Activated T-cell treated with anti-CD3 and anti-CD28 coated beads for 1 hour (primary cell): ENCODE data around the gene GDF2.
A peak's percentile ranks its signal among the peaks of the same experiment; 100 is the strongest.

Source experiments
- DNase-seq: peaks from one replicate; pipeline ENCODE4 v3.0.0-alpha.2; 2020; ENCODE audit warnings: low read depth

GDF2 gene

DNA sequence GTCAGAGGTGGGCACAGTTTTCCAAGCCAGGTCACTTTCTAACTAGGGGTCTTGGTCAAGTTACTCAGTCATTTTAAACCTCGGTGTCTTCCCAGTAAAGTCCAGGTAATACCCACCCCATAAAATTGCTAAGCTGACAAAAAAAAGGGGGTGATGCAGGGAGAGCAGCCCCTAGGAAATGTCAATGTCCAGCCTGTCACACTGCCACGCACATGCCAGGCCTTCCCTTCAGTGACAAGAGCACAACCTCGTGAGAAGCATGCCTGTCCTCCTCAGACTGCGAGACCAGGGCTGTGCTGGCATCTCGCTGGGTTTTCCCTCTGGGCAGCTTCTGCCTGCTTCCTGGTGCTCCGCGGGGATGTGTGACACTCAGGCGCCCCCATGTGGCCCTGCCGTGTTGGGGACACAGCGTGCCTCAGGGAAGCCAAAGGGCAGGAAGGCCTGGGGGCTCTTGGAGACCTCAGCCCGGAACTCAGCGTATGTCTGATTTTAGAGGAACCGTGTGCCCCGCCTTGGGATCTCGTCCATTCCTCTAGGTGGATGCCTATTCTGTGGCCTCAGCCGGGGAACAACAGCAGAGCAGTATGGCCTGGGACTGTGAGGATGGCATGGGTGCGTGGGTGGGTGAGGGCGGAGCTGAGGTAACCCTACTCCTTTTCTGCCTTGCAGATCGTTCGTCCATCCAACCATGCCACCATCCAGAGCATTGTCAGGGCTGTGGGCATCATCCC, 10.2 kb upstream of the GDF2 start:
- DNase-seq: peak; percentile 76

DNA sequence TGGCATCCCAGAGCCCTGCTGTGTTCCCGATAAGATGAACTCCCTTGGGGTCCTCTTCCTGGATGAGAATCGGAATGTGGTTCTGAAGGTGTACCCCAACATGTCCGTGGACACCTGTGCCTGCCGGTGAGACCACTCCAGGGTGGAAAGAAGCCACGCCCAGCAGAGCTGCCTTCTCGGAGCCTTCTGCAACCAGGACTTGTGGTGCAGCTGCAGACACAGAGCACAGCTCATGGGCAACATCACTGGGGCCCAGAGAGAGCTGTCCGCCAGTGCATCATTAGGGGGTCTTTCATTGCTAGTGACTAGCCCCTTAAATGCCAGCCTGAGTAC, 9.6 kb upstream of the GDF2 start:
- no peak for DNase-seq

DNA sequence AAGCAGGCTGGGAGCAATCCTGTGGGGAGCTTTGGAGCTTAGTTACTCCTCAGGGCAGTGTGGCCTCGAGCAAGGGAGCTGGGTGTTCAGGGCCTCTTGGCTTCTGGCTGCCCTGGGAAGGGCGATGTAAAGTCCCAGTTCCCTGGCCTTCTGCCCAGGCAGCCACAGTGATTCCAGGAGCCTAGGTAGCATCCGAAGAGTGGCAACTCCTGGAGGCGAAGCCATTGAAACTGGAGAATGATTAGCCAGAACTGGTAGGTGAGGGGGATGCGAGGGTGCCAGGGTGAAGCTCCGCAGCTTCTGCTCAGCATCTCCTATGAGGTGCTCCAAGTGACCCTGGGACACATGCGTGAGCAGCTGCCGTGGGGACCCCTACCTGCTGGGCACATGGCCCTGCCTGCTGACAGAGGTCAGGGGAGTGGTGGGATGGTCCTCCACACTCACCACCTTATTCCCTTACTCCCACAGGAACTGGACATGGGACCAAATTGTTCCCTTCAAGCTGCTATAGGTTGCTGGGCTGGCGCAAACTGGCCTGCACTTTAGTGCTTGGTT, 7.8 kb upstream of the GDF2 start:
- DNase-seq: no peak

DNA sequence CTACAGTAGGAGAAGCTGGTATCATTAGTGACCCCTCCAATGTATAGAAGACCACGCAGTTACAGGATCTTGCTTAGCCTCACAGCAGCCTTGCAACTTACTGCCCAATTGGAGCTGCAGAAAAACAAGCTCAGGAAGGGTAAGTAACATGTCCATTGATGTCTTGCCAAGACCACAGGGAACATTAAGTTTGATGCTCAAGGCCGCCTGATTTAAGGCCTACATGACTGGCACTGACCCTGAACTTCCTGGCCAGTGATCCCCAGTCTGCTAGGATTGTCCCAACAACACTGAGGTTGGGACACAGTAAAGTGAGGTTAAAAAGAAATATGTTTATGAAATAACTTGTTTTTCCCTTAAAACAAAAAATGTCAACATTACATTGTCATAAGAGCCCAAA, 6.8 kb upstream of the GDF2 start:
- no peak for DNase-seq

DNA sequence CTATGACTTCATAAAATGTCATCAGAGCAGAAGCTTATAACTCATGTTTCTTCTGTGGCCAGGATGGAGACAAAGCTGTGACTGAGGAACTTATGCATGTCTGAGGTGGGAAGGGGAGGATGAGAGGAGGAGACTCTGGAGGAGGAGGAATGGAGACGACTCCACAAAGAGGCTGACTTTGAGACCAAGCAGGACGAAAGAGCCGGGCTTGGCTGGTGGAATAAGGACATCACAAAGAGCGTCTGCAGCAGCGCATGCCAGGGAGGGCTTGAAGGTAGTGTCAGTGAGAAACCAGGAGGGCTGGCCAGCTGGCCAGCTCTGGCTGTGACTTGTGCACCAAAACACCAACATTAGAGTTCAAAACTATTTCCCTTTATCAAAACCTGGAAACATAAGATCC, 6.1 kb upstream of the GDF2 start:
- no peak for DNase-seq

DNA sequence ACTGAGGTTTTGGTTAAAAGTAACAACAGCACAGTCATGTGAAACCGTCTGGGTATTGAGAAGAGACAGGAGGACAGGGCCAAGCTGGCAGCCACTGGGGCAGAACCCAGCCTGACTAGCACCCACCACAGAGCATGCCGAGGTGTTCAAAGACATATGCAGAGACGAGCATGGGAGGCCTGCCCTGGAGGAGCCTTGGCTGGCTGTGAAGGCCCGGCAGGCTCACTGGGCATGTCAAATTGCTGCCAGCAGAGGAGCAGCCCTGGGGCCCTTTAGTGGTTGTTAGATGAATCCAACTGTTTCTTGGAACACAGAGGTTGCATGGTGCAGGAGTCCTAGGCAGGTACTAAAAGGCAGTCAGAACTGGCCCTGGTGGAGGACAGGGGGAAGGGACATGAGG, 5.0 kb upstream of the GDF2 start:
- no peak for DNase-seq

DNA sequence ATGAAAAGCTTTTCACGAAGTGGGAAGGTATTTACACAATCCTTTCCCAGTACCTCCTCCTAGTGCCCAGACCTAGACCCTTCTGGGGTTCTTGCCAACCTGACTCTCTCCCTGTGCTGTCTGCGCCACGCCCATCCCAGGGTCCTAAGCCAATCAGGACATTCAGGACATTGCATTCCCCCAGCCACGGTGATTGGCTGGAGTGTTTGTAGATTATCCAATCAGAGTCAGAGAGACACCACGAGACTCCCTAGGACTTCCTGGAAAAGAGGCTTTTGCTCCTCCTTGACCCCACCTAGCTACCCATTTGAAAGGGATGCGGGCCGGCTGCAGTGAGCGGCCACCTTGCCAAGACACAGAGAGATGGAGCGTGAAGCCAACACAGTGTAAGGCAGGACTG, 3.5 kb upstream of the GDF2 start:
- DNase-seq: no peak

DNA sequence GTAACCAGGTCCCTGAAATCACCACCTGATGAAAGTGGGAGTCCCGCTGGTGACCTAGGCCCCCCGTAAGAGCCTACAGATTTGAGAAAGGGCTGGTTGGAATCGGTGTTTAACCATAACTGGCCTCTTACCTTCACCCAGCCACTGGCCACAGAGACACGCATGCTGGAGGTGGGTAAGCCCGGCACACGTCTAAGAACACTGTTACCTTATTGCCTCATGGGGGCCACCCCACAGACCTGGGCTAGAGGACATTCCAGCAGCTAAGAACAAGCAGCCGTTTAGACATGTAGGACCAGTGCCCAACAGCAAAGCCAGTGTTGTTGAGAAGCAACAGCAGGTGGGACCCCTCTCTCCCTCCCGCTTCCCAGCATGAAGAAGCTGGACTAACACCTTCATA, 2.5 kb upstream of the GDF2 start:
- DNase-seq: no peak

DNA sequence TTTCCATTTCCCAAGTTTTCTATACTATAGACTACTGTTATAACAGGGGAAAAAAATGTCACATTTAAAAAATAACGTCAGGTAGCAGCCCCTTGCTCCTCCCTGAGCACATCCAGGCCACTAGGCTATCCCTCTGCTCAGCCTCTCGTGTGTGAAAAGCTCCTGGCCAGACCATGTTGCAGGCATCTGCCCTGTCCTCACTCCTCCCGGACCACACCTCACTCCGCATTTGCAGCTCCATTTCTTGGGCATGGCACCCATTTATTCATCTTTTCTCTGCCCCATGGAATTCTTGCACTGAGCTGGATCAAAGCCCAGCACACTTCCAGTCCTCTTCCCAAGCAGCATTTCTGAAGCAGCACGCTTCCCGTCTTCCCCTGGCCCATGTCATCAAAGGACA, 1.4 kb upstream of the GDF2 start:
- DNase-seq: no peak

DNA sequence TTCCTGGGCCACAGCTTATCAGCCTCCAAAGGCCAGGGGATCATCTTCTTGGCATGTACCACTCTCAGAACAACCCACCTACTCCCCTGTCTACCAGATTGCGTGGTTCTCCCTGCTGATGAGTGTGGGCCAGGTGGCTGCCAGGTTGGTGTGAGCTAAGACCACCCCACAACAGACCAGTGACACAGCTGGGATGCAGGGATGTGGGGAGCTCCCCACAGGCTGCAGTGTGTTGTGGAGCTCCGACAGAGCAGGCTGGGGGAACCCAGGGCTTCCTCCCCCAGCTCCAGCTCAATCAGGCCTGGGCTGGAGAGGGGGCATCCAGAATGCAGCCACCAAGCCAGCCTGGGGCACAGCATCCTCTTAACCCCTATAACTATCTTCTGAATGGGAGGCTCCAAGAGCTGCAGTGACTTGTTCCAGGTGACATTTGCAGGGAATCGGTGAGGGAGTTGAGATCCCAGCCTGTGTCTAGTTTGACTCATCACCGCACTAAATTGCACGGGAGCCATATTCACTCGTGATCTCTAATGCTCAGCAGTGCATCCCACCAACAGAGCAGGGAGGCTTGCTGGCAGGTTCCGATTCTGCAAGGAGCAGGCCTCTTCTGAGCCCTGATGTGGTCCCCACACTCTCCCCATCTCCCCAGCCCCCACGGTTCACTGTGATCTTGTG, 596 bp upstream of the GDF2 start:
- no peak for DNase-seq

DNA sequence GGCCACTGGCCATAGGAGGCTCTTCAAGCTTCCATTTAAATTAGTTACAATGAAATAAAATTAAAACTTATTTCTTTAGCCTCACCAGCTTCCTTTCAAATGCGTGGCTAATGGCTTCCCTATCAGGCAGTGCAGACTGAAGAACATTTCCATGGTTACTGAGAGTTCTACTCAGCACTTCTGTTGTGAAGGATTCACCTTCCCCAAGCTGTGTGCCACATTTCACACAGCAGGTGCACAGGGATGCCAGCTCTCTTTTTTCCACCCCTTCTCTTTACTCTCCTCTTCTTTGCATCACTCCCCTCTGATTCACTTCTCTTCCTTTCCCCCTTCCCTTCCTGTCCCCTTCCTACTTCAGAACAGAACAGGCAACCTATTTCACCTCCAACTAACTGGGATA, 833 bp downstream of the GDF2 start:
- DNase-seq: no peak

DNA sequence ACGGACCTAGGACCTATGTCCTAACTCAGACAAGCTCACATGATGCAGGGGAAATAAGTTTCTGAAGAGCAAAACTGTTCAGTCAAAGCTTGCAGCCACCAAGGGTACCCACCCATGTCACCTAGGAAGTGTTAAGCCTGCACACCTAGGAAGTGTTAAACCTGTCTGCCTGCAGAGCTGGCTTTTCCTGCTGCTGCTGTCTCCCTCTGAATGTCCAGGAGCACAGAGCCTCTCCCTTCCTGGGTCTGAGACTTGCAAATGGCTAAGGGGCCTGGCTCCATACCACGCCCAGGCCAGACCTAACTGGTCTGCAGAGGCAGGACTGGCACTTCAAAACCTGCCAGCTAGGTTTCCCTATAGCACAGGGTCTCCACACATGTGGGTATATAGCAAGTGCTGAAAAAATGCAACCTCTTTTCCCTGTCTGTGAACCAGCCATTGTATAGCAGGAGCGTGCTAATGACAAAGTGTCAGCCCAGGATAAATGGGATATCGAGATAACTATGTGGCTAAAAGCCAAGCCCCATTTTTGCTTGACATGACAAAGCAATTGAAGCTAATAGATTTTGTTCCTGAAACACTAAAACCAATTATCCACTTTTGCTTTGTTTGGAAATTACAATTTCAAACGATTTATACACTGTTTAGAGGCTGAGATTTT, 1.5 kb downstream of the GDF2 start:
- DNase-seq: no peak

DNA sequence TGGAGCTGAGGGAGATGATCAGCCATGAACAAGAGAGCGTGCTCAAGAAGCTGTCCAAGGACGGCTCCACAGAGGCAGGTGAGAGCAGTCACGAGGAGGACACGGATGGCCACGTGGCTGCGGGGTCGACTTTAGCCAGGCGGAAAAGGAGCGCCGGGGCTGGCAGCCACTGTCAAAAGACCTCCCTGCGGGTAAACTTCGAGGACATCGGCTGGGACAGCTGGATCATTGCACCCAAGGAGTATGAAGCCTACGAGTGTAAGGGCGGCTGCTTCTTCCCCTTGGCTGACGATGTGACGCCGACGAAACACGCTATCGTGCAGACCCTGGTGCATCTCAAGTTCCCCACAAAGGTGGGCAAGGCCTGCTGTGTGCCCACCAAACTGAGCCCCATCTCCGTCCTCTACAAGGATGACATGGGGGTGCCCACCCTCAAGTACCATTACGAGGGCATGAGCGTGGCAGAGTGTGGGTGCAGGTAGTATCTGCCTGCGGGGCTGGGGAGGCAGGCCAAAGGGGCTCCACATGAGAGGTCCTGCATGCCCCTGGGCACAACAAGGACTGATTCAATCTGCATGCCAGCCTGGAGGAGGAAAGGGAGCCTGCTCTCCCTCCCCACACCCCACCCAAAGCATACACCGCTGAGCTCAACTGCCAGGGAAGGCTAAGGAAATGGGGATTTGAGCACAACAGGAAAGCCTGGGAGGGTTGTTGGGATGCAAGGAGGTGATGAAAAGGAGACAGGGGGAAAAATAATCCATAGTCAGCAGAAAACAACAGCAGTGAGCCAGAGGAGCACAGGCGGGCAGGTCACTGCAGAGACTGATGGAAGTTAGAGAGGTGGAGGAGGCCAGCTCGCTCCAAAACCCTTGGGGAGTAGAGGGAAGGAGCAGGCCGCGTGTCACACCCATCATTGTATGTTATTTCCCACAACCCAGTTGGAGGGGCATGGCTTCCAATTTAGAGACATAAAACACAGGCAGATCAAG, 3.3 kb downstream of the GDF2 start:
- DNase-seq: no peak

DNA sequence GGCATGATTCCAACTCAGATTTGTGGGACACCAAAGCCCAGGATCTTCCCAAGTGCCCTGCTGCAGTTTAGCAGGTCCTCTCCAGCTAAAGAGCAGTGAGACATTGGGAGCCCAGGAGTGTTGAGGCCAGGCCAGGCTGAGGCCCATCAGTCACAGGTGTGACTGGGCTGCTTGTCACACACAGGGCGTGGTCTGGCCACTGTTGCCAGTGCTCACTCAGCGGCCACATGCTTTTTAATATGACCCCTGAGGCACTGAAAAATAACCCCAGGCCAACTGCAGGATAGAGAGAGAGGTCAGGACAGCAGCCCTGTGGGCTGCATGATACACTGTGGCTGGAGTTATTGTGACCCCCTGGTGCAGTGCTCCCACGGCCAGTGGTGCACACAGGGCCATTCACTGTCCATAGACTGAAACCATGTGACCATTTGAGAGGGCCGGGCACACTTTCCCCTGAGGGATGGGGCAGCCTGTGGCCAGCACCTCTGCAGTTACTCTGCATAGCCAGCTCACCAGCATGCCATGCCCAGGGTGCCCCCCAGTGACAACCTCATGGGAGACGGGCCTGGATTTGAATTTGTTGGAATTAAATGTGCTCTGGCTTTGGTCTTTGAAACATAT, 4.2 kb downstream of the GDF2 start:
- no peak for DNase-seq

DNA sequence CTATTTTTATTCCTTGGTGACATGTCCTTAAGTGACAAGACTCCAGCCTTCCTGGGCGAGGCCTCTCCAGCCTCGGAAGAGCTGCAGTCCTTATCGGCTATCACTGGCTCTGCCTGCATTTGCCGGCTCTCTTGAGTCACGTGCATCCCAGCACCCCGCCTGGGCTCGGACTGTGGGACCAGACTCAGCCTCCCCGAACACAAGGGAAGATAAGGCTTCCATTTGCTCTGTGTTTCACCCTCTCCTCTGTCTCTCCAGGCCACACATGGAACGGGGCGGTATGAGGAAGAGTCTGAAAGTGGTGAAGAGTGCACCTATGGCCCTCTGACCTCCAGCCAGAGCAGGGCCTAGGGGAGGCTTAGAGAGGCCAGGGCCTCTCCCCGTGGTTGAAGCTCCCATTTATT, 4.7 kb downstream of the GDF2 start:
- DNase-seq: no peak

DNA sequence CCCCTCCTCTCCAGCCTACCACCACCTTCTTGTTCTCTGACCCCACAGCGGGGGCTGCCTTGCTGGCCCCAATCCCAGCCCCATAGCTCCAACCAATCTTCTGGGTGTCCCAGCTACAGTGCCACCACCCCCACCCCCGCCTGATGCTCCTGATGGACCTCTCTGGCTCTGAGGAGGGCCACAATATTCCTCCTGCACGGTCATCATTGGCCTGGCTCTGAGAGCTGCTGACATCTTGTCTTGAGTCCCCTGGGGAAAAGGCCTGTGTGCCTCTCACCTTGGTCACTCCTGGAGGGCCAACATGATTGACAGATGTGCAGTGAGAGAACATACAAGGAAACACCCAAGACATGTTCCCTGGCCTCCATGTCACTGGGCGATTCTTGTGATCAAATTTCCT, 7.6 kb downstream of the GDF2 start:
- no peak for DNase-seq

DNA sequence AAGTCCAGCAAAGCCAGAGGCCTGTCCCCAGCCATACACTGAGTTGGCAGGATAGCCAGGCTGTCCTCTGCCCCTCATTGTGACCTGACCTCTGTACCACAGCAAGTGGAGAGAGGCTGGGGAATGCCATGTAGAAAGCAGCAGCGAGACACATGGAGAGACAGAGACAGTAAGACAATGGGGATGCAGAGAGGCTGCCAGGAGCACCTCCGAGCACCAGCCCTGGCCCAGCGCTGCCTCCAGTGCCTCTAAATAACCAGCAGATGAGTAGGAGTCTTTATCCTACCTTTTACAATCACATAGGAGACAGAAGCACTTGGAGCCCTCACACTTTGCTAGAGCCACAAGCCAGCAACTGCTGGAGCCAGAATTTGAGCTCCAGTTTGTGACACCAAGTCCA, 8.1 kb downstream of the GDF2 start:
- DNase-seq: no peak

DNA sequence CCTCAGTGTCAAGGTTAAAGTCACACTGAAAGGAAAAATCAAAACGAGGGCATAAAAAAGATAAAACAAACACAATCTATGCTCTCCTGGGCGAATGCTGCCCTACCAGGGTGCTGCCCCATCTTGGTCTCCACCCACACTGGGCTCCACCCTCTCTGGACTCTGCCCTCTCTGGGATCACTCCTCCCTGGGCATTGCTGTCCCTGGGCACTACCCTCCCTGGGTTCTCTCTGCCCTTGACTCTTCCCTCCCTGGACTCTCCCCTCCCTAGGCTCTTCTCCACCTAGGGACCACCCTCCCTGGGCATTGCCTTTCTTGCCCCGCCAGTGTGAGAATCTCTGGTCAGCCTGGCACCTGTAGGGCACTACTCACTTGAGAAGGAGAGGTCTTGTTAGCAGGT, 8.6 kb downstream of the GDF2 start:
- DNase-seq: no peak

DNA sequence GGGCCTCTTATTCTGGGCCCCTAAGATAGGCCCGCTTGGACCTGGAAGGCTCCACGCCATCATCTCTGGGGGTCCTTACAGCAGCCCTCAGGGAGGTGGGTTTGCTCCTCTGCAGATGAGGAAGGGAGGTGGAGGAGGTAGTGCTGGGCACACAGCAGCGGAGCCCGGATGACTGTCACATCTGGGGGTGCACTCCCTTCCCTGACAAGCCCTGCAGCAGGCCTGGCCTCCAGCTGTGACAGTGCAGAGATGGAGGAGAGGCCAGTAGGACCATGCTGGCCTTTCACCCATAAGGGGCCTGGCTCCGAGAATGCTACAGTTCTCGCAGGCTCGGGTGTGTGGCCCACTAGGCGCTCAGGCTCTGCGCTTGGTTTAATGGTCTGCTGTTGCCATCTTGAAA, 9.2 kb downstream of the GDF2 start:
- no peak for DNase-seq

DNA sequence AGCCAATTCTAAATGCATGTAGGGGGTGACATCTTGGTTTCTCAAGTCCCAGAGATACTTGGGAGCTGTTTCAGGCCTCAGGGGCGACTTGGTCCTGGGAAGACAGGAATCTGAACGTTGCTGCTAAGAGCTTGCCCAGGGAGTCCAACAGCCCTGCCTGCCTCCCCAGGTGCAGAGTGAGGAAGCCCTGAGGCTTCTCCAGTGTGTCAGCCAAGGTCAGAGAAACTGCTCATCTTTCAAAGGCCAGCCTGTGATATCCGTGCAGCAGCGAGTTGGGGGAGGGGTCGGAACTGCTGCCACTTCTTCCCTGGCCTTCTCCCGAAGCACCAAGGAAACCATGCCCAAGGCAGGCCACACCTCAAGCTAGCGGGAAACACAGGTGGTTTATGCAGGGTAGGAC, 9.7 kb downstream of the GDF2 start:
- DNase-seq: no peak

DNA sequence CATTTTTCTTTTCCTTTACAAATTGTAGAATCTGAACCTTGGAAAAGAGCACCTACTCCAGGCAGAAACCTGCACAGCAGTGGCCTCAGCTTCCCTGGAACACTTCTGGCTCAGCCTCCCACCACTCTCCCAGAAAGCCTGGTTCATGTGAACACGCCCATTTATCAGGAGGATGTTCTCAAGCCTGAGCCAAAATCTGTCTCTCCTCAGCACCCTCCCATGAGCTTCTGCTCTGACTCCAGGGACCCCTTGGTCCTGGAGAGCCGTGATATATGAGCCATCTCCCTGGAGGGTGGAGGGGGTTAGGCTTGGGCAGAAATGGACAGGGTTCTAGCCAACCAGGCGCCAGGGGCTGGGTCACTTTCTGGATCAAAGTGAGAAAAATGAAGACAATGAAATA, 10.1 kb downstream of the GDF2 start:
- no peak for DNase-seq

DNA sequence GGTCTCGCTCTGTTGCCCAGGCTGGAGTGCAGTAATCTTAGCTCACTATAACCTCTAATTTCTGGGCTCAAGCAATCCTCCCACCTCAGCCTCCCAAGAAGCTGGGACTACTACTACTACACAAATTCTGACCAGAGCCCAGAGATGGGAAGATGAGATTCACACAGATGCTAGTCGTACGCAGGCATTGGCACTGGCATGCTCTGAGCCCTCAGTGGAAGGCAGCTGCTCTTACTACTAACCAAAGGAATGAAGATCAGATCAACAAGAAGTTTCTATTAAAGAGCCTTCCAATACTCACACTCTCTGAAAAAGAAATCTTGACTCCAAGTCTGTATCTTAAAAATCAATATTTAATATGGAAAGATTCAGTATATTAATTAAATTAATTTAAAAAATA, 10.7 kb downstream of the GDF2 start:
- no peak for DNase-seq
